Fibroblast of gingiva (primary cell): ENCODE data around the gene SNAI1.
A peak's percentile ranks its signal among the peaks of the same experiment; 100 is the strongest.
"Not testable (repeated sequence)": the region's sequence is repeated elsewhere in the genome, so short reads cannot be mapped to it uniquely, and the experiment has no call there.

Source experiments
- DNase-seq: peaks from one replicate; pipeline ENCODE4 v3.0.0-alpha.2; 2011; ENCODE audit warnings: low read depth

The SNAI1 gene

GRCh38 chr20:49964964-49965780 lies 17.6 kb upstream of the SNAI1 start:
- DNase-seq, result no peak

GRCh38 chr20:49965781-49966305 lies 16.9 kb upstream of the SNAI1 start:
- DNase-seq, result no peak

DNA sequence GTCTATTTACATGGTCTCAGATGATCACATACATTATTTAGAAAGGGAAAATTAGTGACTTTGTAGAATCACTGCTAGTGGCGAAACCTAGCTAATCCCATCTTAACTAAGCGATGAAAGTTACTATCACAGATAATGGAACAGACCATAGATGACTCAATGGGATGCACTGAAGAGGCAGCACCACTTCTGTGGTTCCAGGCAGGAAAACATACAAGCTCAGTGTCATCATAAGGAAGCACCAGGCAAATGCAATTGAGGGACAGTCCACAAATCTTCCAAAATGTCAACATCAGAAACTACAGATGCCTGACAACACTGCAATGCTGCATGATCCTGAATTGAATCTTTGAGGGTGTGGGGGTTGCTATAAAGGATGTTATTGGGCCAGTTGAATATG lies 15.9 kb upstream of the SNAI1 start:
- no peak for DNase-seq

DNA sequence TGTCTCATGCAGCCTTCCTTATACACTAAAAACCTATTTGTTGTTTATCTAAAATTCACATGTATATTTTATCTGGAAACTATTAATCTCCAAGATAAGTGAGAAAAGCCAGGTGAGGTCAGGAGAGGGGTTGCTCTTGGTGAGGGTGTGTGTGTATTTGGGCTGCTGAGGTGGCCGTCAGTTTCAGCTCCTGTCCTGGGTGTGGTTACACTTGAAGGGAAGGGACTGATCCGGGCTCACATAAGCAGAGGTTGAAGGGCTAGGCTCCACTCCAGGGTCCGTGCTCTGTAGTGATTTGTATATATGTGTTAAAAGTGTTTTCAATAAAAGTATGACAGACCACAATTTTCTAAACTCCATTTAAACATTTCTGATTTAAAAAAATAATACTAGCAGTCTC lies 13.5 kb upstream of the SNAI1 start:
- no peak for DNase-seq

GRCh38 chr20:49969946-49970345 lies 12.8 kb upstream of the SNAI1 start:
- no peak for DNase-seq

- no peak for DNase-seq
Measured at GRCh38 chr20:49970498-49970897, 12.3 kb upstream of the SNAI1 start.

DNA sequence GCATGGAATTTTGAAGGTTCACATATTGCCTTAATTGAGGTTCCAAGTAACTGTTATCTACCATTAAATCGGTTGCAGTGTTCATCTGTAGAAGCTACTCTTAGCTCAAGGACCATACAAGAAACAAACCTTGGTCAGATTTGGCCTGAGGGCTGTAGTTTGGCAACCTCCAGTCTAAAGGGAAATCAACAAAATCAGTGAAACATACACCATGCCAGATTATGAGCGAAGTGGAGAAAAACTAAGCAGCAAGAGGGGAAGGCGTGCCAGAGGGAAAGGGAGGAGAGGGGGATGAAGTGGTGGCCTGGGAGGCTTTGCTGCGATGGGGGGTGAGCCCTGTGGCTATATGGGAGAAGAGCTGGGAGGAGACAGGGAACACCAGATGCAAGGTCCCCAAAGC lies 8.8 kb upstream of the SNAI1 start:
- no peak for DNase-seq

DNA sequence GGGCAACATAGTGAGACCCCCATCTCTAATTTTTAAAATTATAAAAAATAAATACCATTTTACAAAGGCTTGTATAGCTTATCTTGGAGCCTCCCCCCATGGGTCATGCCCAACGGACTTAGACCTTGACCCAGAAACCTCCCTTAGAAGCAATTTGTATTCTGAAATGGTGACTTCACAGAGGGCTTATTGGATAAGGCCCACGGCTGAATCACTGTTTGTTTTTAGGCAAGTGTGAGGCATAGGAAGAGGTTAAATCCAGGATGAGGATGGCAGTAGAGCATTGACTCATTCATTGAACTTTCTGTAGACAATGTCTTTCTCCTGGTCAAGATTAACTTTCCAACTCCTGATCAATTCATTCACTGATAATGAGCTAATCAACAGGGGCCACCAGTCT lies 6.2 kb upstream of the SNAI1 start:
- DNase-seq, result no peak

- DNase-seq, result not testable (repeated sequence)
Measured at GRCh38 chr20:49977740-49978139, 5.0 kb upstream of the SNAI1 start.

- no peak for DNase-seq
Measured at GRCh38 chr20:49978685-49979029, 4.1 kb upstream of the SNAI1 start.

- no peak for DNase-seq
Measured at GRCh38 chr20:49979030-49979832, 3.5 kb upstream of the SNAI1 start.

GRCh38 chr20:49980140-49981008 lies 2.4 kb upstream of the SNAI1 start:
- no peak for DNase-seq

DNA sequence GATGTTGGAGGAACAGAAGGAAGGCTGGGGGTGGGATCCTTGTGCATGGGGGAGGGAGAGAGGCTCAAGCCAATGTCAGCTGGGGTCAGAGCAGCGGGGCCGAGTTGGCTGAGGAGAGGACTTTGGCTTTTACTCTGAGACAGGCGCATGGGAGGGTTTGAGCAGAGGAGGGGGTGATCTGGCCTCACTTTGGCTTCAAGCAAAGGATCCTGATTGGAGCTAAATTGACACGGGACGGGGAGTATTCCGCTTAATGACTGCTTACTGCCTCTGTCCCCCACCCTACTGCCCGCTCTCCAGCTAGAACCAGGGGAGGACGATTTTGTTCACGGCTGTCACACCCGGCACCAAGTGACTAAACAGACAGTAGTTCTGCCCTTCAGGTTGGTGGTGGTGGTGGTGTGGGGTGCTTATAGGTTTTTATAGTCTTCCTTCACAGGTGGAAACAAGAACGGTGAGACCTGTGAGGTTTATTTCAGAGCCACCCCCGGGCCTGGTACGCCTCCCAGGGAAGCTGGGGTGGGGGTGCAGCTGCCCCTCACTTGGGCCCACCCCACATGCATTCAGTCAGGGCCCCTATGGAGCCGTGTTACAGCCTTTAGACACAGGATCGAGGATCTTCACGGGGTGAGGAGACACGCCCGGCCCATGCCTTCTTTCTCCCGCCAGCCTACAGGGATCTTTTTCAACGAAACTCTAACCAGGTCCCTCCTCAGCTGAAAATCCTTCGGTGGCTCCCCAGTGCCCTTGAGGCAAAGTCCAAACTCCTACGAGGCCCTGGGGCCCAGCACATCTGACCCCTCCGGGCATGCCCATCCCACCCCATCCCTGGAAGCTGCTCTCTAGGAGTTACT lies 1.3 kb upstream of the SNAI1 start:
- no peak for DNase-seq

- no peak for DNase-seq
Measured at GRCh38 chr20:49982072-49982345, 771 bp upstream of the SNAI1 start.

DNA sequence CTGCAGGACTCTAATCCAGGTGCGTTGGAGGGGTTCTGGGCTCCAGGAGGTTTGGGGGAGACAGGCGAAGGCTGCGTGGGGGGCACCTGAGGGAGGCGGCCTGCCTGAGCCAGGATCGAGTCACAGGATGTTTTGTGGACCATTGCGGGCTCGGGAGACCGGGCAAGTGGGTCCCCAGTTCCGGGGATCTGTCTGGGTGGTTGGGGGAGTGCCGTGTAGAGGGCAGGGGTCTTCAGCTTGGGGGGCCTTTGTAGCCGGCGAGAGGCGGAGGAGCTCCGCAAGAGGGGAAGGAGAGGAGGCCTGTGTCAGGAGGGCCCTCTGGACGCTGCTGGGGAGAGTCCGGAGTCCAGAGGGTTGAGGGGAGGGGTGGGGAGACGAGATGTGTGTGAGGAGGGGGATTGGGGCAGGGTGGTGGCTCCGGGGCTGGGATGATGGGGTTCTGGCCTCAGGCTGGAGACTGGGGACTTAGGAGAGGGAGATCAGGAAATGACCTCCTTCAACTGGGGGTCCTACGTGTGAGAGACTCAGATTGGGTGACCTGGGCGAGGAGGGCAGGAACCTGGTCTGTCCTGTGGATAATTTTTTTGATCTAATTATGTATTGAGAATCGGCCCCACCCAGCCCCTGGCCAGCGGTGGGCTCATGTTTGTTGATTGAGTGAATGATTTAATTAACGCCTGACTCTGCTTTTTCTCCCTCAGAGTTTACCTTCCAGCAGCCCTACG lies 505 bp downstream of the SNAI1 start:
- DNase-seq, result no peak

- DNase-seq, result peak; percentile 64
Measured at GRCh38 chr20:49983848-49984408, 1.1 kb downstream of the SNAI1 start.

- DNase-seq, result no peak
Measured at GRCh38 chr20:49984426-49985153, 1.8 kb downstream of the SNAI1 start.

- DNase-seq, result no peak
Measured at GRCh38 chr20:49985157-49985556, 2.4 kb downstream of the SNAI1 start.

GRCh38 chr20:49985617-49986016 lies 2.8 kb downstream of the SNAI1 start:
- DNase-seq, result no peak

DNA sequence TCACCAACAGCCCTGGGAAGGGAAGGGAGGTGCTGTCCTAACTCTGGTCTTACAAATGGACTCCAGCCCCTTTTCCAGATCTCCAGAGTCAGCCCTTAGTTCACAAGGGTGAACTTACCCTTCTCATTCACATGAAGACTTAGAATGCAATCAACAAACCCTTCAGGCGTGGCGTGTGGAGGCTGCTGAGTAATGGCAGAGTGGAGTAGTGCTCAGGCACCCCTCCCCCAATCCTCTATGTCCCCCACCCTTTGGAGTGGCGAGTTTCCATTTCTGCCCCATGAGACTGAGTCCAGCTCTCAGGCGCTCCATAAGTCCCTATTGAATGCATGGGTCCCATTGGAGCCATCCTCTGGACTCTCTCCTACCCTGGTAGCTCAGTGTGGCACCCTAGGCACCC lies 3.3 kb downstream of the SNAI1 start:
- DNase-seq, result no peak
